Cardiac fibroblast (primary cell): ENCODE results near the gene UBQLN3.

Source experiments
- DNase-seq, 2 donors: peaks; one replicate each; pipeline versions ENCODE4 v3.0.0 to v3.0.0-alpha.2; 2010; ENCODE audit warnings: low read depth in 2 of 2
- H3K4me3 ChIP-seq, 2 donors: replicated peaks in 1 of 2; 1 replicate in 1 of 2; 2 replicates in 1 of 2; pipeline ENCODE4 v1.5.1; 2011; ENCODE audit warnings: low read depth in 2 of 2, low read length in 2 of 2, mild to moderate bottlenecking in 2 of 2, moderate library complexity in 1 of 2
- TF ChIP-seq, protein P1 (sequence below): IDR thresholded peaks from one replicate; pipeline ENCODE4 v1.5.1; 2011; ENCODE audit warnings: low read depth, mild to moderate bottlenecking, low read length, inconsistent platforms

Gene UBQLN3

GRCh38 chr11:5473921-5474320 lies 35.8 kb downstream of the UBQLN3 start:
- no peak overlapping the region for H3K4me3 ChIP-seq
- TF ChIP-seq, protein P1, sequence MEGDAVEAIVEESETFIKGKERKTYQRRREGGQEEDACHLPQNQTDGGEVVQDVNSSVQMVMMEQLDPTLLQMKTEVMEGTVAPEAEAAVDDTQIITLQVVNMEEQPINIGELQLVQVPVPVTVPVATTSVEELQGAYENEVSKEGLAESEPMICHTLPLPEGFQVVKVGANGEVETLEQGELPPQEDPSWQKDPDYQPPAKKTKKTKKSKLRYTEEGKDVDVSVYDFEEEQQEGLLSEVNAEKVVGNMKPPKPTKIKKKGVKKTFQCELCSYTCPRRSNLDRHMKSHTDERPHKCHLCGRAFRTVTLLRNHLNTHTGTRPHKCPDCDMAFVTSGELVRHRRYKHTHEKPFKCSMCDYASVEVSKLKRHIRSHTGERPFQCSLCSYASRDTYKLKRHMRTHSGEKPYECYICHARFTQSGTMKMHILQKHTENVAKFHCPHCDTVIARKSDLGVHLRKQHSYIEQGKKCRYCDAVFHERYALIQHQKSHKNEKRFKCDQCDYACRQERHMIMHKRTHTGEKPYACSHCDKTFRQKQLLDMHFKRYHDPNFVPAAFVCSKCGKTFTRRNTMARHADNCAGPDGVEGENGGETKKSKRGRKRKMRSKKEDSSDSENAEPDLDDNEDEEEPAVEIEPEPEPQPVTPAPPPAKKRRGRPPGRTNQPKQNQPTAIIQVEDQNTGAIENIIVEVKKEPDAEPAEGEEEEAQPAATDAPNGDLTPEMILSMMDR: no peak
- no peak for DNase-seq

GRCh38 chr11:5467527-5467926 lies 42.2 kb downstream of the UBQLN3 start:
- no peak overlapping the region for H3K4me3 ChIP-seq
- TF ChIP-seq, protein P1: no peak
- DNase-seq: no peak

- DNase-seq: no peak
- H3K4me3 ChIP-seq: no peak overlapping the region
- TF ChIP-seq, protein P1: no peak
These were observed 48.7 kb downstream of the UBQLN3 start for GRCh38 chr11:5460983-5461621.
